Aorta (tissue), 5 donors: Measurements from ENCODE around the gene SLC17A5. TPM values are rescaled to one million over a fixed set of nuclear protein-coding genes. Genes with fewer than 3 reads are reported as not detected.

Experiments used
- ATAC-seq: fragments of 200-7000 bp; cut with Tn5 transposase; one replicate; pipeline ENCODE4 v1.9.1; 2022; ENCODE audit warnings: moderate library complexity; ENCODE audit not compliant: low FRiP score
- DNase-seq, 2 donors: peaks; one replicate each; pipeline ENCODE4 v3.0.0-alpha.2; 2020
- H3K27ac ChIP-seq, 2 donors: one replicate each; pipeline ENCODE4 v1.5.1; 2013; ENCODE audit warnings: low read length in 2 of 2, mild to moderate bottlenecking in 2 of 2, moderate library complexity in 2 of 2, control low read depth in 1 of 2, inconsistent platforms in 1 of 2, low read depth in 1 of 2
- H3K27me3 ChIP-seq, 2 donors: one replicate each; pipeline ENCODE4 v1.6.1; 2013; ENCODE audit warnings: control low read depth in 1 of 2, low read length in 1 of 2, mild to moderate bottlenecking in 1 of 2, moderate library complexity in 1 of 2; ENCODE audit not compliant: insufficient read depth in 2 of 2, control insufficient read depth in 1 of 2
- H3K36me3 ChIP-seq, 2 donors: one replicate each; pipeline ENCODE4 v1.6.1; 2013; ENCODE audit warnings: control low read depth in 1 of 2, low read length in 1 of 2, mild to moderate bottlenecking in 1 of 2; ENCODE audit not compliant: insufficient read depth in 2 of 2, control insufficient read depth in 1 of 2
- H3K4me1 ChIP-seq, 2 donors: one replicate each; pipeline ENCODE4 v1.6.1; 2013; ENCODE audit warnings: low read length in 2 of 2, control low read depth in 1 of 2, mild to moderate bottlenecking in 1 of 2, moderate library complexity in 1 of 2; ENCODE audit not compliant: insufficient read depth in 2 of 2, control insufficient read depth in 1 of 2
- H3K4me3 ChIP-seq, 2 donors: one replicate each; pipeline ENCODE4 v1.5.1; 2013; ENCODE audit warnings: low read length in 2 of 2, control low read depth in 1 of 2, mild to moderate bottlenecking in 1 of 2
- H3K9me3 ChIP-seq: one replicate; pipeline ENCODE4 v1.6.1; 2013; ENCODE audit warnings: mild to moderate bottlenecking, low read length; ENCODE audit not compliant: control insufficient read depth
- WGBS, 2 donors: extraction: QIAGEN DNeasy Blood & Tissue Kit; methylation state at CpG; one replicate each; pipeline ENCODE4 v1.1.7; 2013; 5-methylcytosine and 5-hydroxymethylcytosine counted together
- intact Hi-C, 2 donors: fragments of 100-400 bp; cut with DNase I; formaldehyde crosslinking; loops; one replicate each; pipeline versions ENCODE4 v1.14.2 to v1.15.0; 2022
- polyA plus RNA-seq, 2 donors: library from polyadenylated mRNA; stranded (reverse); fragments of 200-250 nt; gene quantifications; one replicate each; pipeline ENCODE4 v1.2.3, GENCODE V29; 2013
- total RNA-seq, 2 donors: library from RNA; stranded (reverse); fragmentation: NEBNext Ultra II Directional; extraction: Animal tissue kit (Norgen Biotek cat#: 25700); gene quantifications; one replicate each; pipeline ENCODE4 v1.2.1, GENCODE V29; 2021
- donor health status: healthy with polysubstance abuse.
- donor health status: Bipolar disorder and iron deficiency.
- donor health status: DM: no; HTN: no; CAD: no.
- donor health status: DM: no; HTN: no; CAD: no.
- donor health status: DM: yes; HTN: yes; CAD: no.

Gene SLC17A5
- total and polyA plus RNA-seq, 4 donors = 10.7 to 22.4 (median 16.4) TPM

- H3K4me3 ChIP-seq = no peak overlapping the region
- H3K36me3 ChIP-seq = no peaks in the 10 kb centered on the region
- 81 to 83% methylated on average over 8 of the region's 8 CpGs for WGBS, 2 donors
- H3K27me3 ChIP-seq = no peaks in the 10 kb centered on the region
- no peak overlapping the region for H3K27ac ChIP-seq
- DNase-seq (no peak), ATAC-seq (no peak)
- intact Hi-C loops = loop anchor here in 1 of 2 donors (10.0 kb wide), 1 partner anchor 1543 kb away; no protein-coding TSS in a partner anchor
- H3K4me1 ChIP-seq = no peaks in the 10 kb centered on the region
- H3K9me3 ChIP-seq = no peaks in the 10 kb centered on the region
These were observed 18.3 kb upstream of the SLC17A5 start for GRCh38 chr6:73671911-73672685.

- H3K27ac ChIP-seq = no peak overlapping the region
- H3K9me3 ChIP-seq = no peaks in the 10 kb centered on the region
- no peaks in the 10 kb centered on the region for H3K4me1 ChIP-seq
- no peaks in the 10 kb centered on the region for H3K27me3 ChIP-seq
- DNase-seq = no peak
- WGBS, 2 donors = 89 to 98% methylated on average over 1 of the region's 1 CpG
- no peak overlapping the region for H3K4me3 ChIP-seq
- no peak for ATAC-seq
- intact Hi-C loops = no loop called here
- H3K36me3 ChIP-seq = no peaks in the 10 kb centered on the region
These were observed 15.2 kb upstream of the SLC17A5 start for GRCh38 chr6:73669005-73669404.

- Histone ChIP-seq H3K36me3 (no peaks in the 10 kb centered on the region), H3K9me3 (no peaks in the 10 kb centered on the region), H3K27me3 (no peaks in the 10 kb centered on the region), H3K4me3 (no peak overlapping the region), H3K27ac (no peak overlapping the region), H3K4me1 (no peaks in the 10 kb centered on the region)
- DNase-seq (no peak), ATAC-seq (no peak)
- WGBS, 2 donors = 70 to 72% methylated on average over 1 of the region's 1 CpG
- intact Hi-C loops = no loop called here
These were observed 14.0 kb upstream of the SLC17A5 start for GRCh38 chr6:73667798-73668197.

GRCh38 chr6:73666393-73666792 lies 12.6 kb upstream of the SLC17A5 start:
- H3K4me1 ChIP-seq = no peaks in the 10 kb centered on the region
- intact Hi-C loops = no loop called here
- H3K36me3 ChIP-seq = no peaks in the 10 kb centered on the region
- ATAC-seq (no peak), DNase-seq (no peak)
- H3K4me3 ChIP-seq = no peak overlapping the region
- 20 to 30% methylated on average over 2 of the region's 2 CpGs for WGBS, 2 donors
- H3K9me3 ChIP-seq = no peaks in the 10 kb centered on the region
- H3K27ac ChIP-seq = no peak overlapping the region
- no peaks in the 10 kb centered on the region for H3K27me3 ChIP-seq

GRCh38 chr6:73665686-73666319 lies 12.0 kb upstream of the SLC17A5 start:
- 66 to 73% methylated on average over 3 of the region's 3 CpGs for WGBS, 2 donors
- intact Hi-C loops = no loop called here
- no peak for ATAC-seq
- H3K9me3 ChIP-seq = no peaks in the 10 kb centered on the region
- no peaks in the 10 kb centered on the region for H3K4me1 ChIP-seq
- H3K27me3 ChIP-seq = no peaks in the 10 kb centered on the region
- no peaks in the 10 kb centered on the region for H3K36me3 ChIP-seq
- no peak overlapping the region for H3K4me3 ChIP-seq
- DNase-seq = no peak
- H3K27ac ChIP-seq = no peak overlapping the region

- no peak for ATAC-seq
- no peaks in the 10 kb centered on the region for H3K9me3 ChIP-seq
- no peak overlapping the region for H3K27ac ChIP-seq
- no peaks in the 10 kb centered on the region for H3K36me3 ChIP-seq
- 81 to 87% methylated on average over 2 of the region's 2 CpGs for WGBS, 2 donors
- no peak for DNase-seq
- intact Hi-C loops = no loop called here
- H3K27me3 ChIP-seq = no peaks in the 10 kb centered on the region
- H3K4me3 ChIP-seq = no peak overlapping the region
- H3K4me1 ChIP-seq = no peaks in the 10 kb centered on the region
These were observed 10.9 kb upstream of the SLC17A5 start for GRCh38 chr6:73664701-73665100.

GRCh38 chr6:73657201-73657600 lies 3.4 kb upstream of the SLC17A5 start:
- ATAC-seq = no peak
- Histone ChIP-seq H3K4me1 (no peaks in the 10 kb centered on the region), H3K27ac (no peak overlapping the region), H3K4me3 (no peak overlapping the region), H3K36me3 (no peaks in the 10 kb centered on the region), H3K9me3 (no peaks in the 10 kb centered on the region), H3K27me3 (no peaks in the 10 kb centered on the region)
- no peak for DNase-seq
- 93 to 94% methylated on average over 3 of the region's 3 CpGs for WGBS, 2 donors
- intact Hi-C loops = no loop called here

GRCh38 chr6:73656531-73657145 lies 2.8 kb upstream of the SLC17A5 start:
- ATAC-seq = no peak
- Histone ChIP-seq H3K9me3 (no peaks in the 10 kb centered on the region), H3K36me3 (no peaks in the 10 kb centered on the region), H3K27ac (no peak overlapping the region), H3K4me3 (no peak overlapping the region), H3K27me3 (no peaks in the 10 kb centered on the region), H3K4me1 (no peaks in the 10 kb centered on the region)
- 92 to 96% methylated on average over 2 of the region's 2 CpGs for WGBS, 2 donors
- intact Hi-C loops = no loop called here
- no peak for DNase-seq
